Ramos (cell line): ENCODE measurements around the gene SLC16A2.

Source experiments
- in situ Hi-C: fragments of 300-500 bp; cut with MboI; formaldehyde crosslinking; loops from one replicate; pipeline ENCODE4 v1.14.3; 2022; ENCODE audit warnings: low sequenced_read_pairs; ENCODE audit not compliant: unreplicated experiment

Gene SLC16A2

GRCh38 chrX:74534569-74535038 is 113.3 kb downstream of the SLC16A2 start:
- in situ Hi-C loops: no loop called here

- in situ Hi-C loops: no loop called here
These were observed 113.8 kb downstream of the SLC16A2 start for GRCh38 chrX:74535086-74535407.

GRCh38 chrX:74535408-74536151 is 114.3 kb downstream of the SLC16A2 start:
- in situ Hi-C loops: no loop called here

- in situ Hi-C loops: no loop called here
These were observed 115.0 kb downstream of the SLC16A2 start for GRCh38 chrX:74536152-74536831.

GRCh38 chrX:74536832-74537371 is 115.6 kb downstream of the SLC16A2 start:
- in situ Hi-C loops: no loop called here

GRCh38 chrX:74540635-74541249 is 119.4 kb downstream of the SLC16A2 start:
- in situ Hi-C loops: no loop called here

- in situ Hi-C loops: no loop called here
These were observed 124.7 kb downstream of the SLC16A2 start for GRCh38 chrX:74545880-74546523.

GRCh38 chrX:74546984-74547383 is 125.7 kb downstream of the SLC16A2 start:
- in situ Hi-C loops: no loop called here

GRCh38 chrX:74550295-74550802 is 129.1 kb downstream of the SLC16A2 start:
- in situ Hi-C loops: no loop called here

- in situ Hi-C loops: no loop called here
These were observed 130.6 kb downstream of the SLC16A2 start for GRCh38 chrX:74551934-74552333.

- in situ Hi-C loops: no loop called here
These were observed 136.1 kb downstream of the SLC16A2 start for GRCh38 chrX:74557378-74557777.

- in situ Hi-C loops: no loop called here
These were observed 156.8 kb downstream of the SLC16A2 start for GRCh38 chrX:74578137-74578536.

- in situ Hi-C loops: no loop called here
These were observed 158.4 kb downstream of the SLC16A2 start for GRCh38 chrX:74579597-74580198.
